GM18508 (cell line): ENCODE results near the gene LY6G5C.

ENCODE experiments used
- ATAC-seq: cut with Tn5 transposase; IDR thresholded peaks from one replicate; pipeline ENCODE4 v1.9.1; 2021; ENCODE audit warnings: moderate number of reproducible peaks; ENCODE audit not compliant: insufficient read depth, unreplicated experiment

The LY6G5C gene, protein sequence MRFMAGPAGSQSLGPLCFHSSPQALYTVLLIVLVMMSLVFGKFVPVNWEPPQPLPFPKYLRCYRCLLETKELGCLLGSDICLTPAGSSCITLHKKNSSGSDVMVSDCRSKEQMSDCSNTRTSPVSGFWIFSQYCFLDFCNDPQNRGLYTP

GRCh38 chr6:31680226-31681134 is at the start of gene LY6G5C:
TSS of gene LY6G5C (minus strand) at chr6:31681067. CDS start at chr6:31680373, 694 bp downstream.
- ATAC-seq, result no peak

- ATAC-seq, result no peak
These were observed 49.2 kb upstream of the LY6G5C start for GRCh38 chr6:31729979-31730630.

DNA sequence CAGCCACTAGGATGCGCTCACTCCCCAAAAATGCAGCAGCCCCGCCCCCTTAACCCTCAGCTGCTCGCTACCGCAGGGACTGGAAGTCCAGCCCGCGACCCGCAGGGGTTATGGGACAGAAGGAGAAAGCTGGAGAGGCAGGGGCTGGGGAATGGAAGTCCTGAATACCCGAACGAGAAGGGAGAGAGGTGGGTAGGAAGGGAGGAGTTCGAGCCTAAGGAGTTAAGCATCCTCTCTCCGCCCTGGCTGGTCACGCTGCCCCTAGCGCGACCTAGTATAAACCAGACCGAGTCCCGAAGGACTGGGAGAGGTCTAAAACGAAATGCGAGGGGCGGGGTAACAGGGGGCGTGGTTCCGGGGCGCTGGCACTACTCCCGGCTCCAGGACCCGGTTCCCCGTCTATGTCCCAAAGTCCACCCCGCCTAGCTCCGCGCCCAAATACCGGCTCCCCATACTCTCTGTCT is 48.7 kb upstream of the LY6G5C start:
- ATAC-seq, result no peak

DNA sequence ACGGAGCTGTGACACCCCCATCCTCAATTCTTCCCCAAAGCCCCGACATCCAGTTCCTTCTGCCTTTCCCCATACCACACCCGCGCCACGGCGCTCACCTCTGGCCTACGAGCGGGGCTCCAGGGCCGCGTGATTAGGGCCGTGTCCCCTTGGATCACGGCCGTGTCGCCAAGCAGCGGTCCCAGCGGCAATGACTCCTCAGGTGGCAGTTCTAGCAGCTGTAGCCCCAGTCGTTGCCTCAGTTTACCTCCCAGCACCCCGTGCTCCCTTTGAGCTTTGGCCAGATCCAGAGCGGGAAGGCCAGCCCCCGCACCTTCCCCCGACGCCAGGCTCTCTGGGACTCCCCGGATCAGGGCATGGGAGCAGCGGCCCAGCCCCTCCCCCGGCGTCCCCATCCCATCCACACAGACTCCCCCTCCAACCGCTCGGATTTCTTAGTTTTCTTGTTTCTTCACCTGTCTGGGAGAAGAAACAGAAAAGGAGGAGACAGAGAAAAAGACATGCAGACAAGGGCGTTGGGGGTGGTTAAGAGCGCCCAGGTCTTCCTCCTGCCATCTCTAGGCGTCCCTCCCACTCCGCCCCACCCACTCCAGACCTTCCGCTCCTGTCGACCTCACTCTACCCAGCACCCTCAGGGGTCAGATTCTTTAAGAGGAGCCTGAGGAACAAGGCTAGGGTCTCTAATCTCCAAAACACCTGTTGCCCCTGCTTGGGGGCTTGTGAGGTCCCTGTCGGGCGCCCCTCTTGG is 48.1 kb upstream of the LY6G5C start, which contains the start of gene DDAH2:
Gene DDAH2, minus strand, starts transcription at position 533 of the 748 bp plus-strand sequence. Its CDS starts 138 bp downstream, at position 395.
- ATAC-seq, result no peak

DNA sequence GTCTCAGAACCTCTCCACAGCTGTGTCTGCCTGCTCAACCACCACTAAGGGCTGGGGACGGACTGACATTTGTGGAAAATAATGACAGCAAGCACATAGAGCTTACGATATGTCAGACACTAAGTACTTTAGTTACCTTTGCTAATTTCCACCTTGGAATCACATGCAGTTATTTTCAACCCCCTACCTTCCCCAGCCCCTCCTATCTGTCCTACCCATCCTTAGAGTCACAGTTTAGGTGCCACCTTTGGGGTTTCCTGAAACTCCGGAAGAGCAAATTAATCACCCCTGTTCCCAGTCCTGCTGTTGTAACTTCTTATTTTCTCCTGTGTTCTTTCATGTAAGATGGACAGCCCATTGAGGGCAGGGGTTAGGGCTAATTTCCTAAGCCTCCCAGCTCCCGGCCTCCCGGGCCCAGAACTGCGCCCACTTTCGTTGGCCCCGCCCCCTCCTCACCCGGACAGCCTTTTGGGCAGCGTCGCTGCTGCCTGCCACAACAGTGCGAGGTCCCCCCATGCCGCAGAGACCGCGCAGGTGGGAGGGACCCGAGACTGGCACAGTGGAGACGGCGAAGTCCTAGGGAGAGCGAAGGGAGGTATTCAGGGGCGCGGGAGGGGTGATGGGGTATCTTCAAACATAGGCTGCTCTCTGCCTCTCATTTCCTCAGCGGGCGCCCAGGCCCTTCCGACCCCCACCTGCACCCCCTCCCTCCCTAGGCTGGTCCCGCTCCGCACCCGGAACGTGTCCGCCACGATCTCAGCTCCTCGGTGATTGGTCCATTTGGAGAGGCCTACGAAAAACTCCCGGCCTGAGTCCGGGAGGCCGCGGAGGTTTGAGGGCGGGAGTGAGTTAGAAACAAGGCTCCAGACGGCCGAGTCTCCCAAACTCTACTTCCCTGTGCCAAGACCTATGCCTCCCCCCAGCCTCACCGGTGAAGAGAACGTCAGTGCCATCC is 47.1 kb upstream of the LY6G5C start:
- no peak for ATAC-seq

GRCh38 chr6:31727034-31727716 is 46.3 kb upstream of the LY6G5C start:
- no peak for ATAC-seq

DNA sequence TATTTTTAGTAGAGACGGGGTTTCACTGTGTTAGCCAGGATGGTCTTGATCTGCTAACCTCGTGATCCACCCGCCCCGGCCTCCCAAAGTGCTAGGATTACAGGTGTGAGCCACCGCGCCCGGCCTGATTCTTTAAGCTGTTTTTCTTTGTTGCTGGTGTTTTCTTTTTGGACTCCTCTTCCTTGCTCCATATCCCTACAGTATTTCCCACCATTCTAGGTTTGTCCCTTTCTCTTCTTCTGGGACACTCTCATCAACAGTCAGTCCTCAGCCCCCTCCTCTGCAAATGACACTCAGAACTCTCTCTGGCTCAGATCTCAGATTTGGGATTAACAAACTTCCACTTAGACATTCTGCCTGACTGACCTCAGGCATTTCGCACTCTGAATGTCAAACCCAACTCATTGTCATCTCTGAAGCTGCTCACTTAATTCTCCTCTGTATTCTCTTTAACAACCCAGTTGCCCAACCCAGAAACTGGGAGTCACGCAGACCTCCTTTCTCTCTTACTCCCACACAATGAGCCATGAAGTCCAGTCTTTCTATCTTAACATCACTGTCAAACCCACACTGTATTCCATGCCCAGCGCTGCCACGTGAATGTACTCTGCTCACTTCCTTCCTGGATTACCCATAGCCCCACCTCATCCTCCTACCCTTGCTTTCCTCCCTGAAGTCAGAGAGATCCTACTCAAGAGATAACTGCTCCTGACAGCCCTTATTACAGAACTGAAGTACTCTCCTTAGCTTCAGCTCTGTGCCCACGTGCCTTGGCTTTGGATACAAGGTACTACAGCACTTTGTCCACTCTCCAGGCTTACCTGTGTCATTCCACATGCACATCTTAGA is 44.9 kb upstream of the LY6G5C start:
- no peak for ATAC-seq

DNA sequence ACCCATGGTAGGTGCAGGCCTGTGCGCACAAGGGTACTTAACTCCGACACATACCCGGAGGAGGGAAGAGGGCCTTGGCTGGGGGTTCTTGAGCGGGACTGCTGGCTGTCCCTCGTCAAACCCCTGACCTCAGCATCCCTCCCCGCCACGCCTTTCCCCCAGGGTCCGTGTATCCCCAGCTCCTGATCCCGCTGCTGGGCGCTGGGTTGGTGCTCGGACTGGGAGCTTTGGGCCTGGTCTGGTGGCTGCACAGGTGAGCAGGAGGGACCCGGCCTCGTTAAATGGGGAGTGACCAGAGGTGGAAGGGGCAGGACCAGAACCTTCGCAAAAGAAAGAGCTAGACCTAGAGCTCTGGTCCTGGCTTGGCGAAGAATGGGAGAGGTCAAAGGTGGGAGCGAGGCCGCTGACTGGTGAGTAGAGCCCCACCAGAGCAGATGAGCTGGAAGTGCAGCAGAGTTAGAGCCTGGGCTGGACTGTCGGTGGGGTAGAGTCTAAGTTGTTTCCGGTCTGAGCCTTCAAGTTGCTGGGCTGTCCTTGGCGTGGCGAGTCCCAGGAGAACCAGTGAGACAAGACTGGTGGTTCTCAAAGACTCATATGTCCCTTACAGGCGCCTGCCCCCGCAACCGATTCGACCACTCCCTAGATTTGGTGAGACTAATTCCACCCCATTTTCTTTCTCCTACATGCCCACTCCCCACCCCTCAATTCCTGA is 43.3 kb upstream of the LY6G5C start:
- ATAC-seq, result no peak

DNA sequence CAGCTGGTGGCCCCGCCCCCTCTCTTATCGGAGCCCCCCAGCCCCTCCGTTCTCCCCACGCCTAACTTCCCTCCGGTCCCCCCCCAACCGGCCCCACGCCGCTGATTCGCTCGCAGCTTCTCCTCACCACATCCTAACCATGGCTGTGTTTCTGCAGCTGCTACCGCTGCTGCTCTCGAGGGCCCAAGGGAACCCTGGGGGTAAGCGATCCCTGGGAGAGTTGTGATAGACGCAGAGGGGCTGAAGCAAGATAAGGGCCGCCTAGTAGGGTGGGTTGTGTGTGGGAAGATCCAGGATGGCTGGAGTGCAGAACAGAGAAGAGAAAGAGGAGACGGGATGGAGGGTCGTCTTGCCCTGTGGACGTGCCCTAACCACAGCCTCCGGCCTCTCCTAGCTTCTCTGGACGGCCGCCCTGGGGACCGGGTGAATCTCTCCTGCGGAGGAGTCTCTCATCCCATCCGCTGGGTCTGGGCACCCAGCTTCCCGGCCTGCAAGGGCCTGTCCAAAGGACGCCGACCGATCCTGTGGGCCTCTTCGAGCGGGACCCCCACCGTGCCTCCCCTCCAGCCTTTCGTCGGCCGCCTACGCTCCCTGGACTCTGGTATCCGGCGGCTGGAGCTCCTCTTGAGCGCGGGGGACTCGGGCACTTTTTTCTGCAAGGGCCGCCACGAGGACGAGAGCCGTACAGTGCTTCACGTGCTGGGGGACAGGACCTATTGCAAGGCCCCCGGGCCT is 42.5 kb upstream of the LY6G5C start, which contains the start of gene MPIG6B:
Gene MPIG6B, plus strand, starts transcription at position 129 of the 735 bp plus-strand sequence. Its CDS starts 11 bp downstream, at position 140.
- ATAC-seq, result no peak

DNA sequence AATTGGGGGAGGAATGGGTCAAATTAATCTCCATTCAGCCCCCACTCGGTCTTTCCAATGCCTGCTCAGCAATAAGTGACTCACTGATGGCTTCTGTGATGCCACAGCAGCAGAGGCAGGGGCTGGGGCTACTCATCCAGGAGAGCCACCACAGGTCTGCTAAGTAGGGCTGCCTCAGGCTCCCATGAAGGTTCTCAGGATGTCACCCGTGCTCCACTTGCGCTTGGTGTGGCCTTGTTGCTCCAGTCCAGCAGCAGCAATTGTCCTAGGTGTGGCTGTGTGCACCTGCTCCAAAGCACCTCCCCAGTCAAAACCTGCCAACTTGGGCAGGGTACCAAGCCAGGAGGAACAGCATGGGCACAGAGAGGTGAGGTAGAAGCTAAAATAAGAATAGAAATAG is 41.3 kb upstream of the LY6G5C start:
- ATAC-seq, result no peak

GRCh38 chr6:31721351-31722020 is 40.6 kb upstream of the LY6G5C start, which contains the start of gene LY6G6C:
TSS of gene LY6G6C (minus strand) at chr6:31721746. CDS start at chr6:31721679, 67 bp downstream.
- ATAC-seq, result no peak

DNA sequence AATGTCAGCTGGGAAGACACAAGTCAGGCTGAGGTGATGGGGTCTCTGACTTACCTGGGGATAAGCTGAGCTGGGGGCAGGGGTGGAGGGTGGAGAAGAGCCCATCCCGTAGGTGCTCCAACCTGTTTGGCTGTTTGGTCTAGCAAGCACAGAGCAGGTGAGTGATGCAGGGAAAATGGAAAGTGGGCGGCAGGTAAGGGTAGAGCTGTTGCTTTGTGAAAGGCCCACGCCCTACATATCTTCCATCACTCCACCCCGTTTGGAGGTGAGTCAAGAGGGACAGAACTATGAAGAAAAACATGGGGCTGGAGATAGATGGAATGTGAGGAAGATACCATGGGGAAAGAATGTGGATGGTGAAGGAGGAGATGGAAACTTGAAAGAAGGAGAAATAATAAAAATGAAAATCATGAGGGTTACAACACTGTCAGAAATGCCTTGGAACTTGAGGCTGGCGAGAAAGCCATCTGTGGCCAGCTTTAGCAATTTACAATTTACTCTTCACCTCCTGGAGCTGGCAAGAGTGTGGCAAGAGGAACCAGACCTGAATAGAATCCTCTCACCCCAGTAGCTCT is 39.4 kb upstream of the LY6G5C start:
- no peak for ATAC-seq

- no peak for ATAC-seq
These were observed 38.1 kb upstream of the LY6G5C start for GRCh38 chr6:31719001-31719400.

DNA sequence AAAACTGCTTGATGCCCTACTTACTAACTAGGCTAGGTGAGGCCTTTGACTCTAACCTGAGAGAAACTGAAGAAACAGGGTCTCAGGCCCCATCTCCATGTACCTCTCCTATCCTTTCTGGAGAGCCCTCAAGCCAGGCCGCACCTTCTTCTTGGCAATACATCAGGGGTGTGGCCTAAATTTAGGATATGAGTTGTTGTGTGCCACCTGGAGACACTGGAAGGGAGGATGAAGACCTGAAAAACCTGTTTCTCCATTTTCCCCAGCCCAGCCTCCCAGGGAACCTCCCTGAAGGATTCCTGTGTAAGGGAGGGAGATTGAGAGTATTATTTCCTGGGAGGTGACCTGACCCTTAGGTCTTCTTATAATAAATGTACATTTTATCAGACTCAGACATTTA is 37.4 kb upstream of the LY6G5C start:
- ATAC-seq, result no peak

GRCh38 chr6:31717499-31718222 is 36.8 kb upstream of the LY6G5C start:
- no peak for ATAC-seq
